ENCODE measurements around the gene CD52.
"Not testable (repeated sequence)": the region's sequence is repeated elsewhere in the genome, so short reads cannot be mapped to it uniquely, and the experiment has no call there.

CD52 gene

DNA sequence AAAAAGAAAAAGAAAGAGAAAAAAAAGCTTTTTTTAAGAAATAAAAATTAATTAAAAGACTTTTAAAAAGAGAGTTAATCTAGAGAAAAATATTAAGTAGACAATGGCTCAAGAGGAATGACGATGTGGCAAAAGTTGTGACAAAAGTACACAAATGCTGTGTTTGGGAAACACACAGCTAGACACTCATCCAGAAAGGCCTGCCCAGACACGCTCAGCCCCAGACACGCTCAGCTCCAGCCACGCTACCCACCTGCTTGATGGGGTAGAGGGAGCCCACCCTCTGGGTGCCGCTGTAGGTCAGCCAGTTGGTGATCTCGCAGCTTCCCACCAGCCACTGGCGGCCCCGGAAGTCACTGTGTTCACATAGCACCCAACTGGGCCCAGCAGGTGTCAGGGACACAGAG is 10.2 kb downstream of the CD52 start:
- DNase-seq (ENCODE audit: extremely low read depth in 1 of 2, low read depth in 1 of 2): no peak

GRCh38 chr1:26328597-26328996 is 10.8 kb downstream of the CD52 start:
- no peak for DNase-seq (ENCODE audit: extremely low read depth in 1 of 2, low read depth in 1 of 2)

GRCh38 chr1:26329380-26329779 is 11.6 kb downstream of the CD52 start:
- DNase-seq (ENCODE audit: extremely low read depth in 1 of 2, low read depth in 1 of 2): not testable (repeated sequence)

DNA sequence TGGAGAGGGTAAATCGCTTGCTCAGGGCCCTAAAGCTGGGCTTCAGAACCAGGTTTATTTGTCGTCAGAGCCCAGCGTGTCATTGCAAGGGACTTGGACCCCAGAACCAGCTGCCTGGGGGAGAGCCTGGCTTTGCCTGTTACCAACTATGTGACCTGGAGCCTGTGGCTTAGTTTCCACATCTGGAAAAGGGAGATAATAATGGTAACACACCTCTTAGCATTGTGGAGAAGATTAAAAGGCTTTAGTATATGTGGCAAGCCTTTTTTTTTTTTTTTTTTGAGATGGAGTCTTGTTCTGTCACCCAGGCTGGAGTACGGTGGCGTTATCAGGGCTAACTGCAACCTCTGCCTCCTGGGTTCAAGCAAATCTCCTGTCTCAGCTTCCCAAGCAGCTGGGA is 12.5 kb downstream of the CD52 start:
- DNase-seq (ENCODE audit: extremely low read depth in 1 of 2, low read depth in 1 of 2): no peak

GRCh38 chr1:26333312-26333711 is 15.6 kb downstream of the CD52 start:
- DNase-seq (ENCODE audit: extremely low read depth in 1 of 2, low read depth in 1 of 2): not testable (repeated sequence)

DNA sequence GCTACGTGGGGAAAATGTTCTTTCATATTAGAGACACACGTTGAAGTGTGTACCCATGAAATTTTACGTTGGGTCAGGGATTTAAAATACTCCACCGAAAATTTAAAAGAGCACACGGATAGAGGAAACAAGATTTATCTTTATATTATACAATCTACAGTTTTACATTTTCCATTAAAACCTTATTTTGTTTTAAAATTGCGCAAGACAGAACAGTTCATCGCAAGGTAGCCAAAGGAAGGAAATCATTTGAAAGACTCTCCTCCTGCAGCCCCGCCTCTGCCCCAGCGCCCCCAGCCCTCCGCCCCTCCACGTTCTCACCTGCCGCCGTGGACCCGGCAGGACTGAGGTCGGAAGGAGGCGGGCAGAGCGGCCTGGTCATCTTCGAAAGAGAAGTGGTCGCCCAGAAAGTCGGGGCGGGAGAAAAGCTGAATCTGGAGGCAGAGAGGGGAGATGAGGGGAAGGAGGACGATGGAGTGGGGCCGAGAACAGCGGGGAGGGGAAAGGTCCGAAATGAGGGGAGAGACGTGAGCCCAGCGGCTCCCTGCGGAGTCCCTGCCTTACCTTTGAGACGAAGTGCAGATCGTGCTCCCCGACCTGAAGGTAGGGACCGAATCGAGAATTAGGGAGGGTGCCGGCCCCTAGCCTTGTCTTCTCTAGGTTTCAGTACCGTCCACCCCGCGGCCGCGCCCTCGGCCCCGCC is 18.2 kb downstream of the CD52 start:
- no peak for DNase-seq (ENCODE audit: extremely low read depth in 1 of 2, low read depth in 1 of 2)

- DNase-seq (ENCODE audit: extremely low read depth in 1 of 2, low read depth in 1 of 2): peak; percentile 62 to 80
These were observed 18.9 kb downstream of the CD52 start for GRCh38 chr1:26336477-26337205.

GRCh38 chr1:26337206-26337535 is 19.4 kb downstream of the CD52 start:
- no peak for DNase-seq (ENCODE audit: extremely low read depth in 1 of 2, low read depth in 1 of 2)

DNA sequence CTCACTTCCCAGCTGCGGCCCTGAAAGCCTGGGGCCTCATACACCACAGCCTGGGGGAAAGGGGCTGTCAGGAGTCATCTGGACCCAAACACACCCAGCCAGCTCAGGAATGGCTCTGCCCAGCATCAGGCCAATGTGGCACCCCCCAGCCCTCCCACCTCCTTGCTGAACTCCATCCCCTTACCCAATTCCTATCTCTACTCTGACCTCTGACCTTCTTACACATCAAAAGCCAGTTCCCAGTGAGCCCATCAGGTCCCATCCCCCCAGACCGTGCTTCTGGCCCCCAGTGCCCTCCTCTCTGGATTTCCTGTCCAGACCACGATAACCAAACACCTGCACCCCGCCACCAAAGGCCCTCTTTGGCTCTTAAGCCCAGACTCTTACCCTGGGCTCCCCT is 19.9 kb downstream of the CD52 start:
- DNase-seq (ENCODE audit: extremely low read depth in 1 of 2, low read depth in 1 of 2): no peak

- DNase-seq (ENCODE audit: extremely low read depth in 1 of 2, low read depth in 1 of 2): no peak
These were observed 20.9 kb downstream of the CD52 start for GRCh38 chr1:26338670-26339069.

DNA sequence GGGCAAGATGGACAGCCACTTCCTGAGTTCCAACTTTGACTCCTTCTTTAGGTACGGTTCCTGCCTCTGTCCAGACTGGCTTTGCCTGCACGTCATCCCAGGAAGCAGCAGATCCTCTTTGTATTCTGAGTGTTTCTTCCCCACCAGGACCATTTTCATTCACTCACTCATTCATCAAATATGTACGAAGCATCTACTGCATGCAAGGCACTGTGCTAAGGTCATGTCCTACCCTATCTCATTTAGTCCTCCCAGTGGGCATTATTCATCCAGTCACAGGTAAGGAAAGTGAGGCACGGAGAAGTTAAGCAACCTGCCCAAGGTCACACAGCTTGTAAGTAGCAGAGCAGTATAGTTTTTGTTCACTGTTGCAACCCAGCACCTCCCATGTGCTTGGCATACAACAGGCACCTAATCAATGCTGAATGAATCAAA is 22.3 kb downstream of the CD52 start:
- no peak for DNase-seq (ENCODE audit: extremely low read depth in 1 of 2, low read depth in 1 of 2)

GRCh38 chr1:26344147-26344920 is 26.6 kb downstream of the CD52 start:
- DNase-seq (ENCODE audit: extremely low read depth in 1 of 2, low read depth in 1 of 2): no peak

GRCh38 chr1:26345718-26346117 is 28.0 kb downstream of the CD52 start:
- no peak for DNase-seq (ENCODE audit: extremely low read depth in 1 of 2, low read depth in 1 of 2)

DNA sequence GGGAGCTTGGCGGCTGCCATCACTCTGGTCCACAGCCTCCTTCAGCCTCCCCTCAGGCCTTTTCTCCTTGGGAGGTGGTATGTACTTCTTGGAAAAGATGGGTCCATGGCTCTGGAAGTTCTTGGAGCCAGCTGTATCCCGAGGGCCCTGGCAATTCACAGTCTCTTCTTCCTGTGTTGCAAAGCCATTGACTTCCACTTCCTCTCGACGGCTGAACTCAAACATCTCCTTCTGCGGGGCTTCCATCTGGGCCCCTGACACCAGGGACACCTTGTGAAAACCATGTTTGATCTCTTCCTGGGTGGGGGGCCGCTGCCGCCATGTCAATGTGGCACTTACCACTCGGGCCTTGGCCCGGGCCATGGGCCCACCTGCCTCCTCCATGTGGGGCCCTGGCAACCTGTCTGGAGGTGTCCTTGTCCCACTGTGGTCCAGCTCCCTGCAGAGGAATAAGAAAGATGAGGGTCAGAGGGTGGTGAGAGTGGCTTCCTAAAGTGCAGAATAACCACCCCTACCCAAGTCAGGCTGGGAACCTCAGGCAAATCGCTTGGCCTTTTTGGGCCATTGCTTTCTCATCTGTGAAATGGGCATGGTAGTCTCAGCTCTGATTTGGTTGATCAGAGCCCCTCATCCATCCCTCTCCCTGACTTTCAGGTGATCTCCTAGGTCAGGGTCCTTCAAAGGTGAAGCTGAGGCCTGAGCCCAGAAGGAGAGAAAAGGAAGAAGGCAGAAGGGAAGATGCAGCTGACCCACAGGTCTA is 28.7 kb downstream of the CD52 start:
- no peak for DNase-seq (ENCODE audit: extremely low read depth in 1 of 2, low read depth in 1 of 2)

GRCh38 chr1:26349188-26349876 is 31.6 kb downstream of the CD52 start:
- DNase-seq (ENCODE audit: extremely low read depth in 1 of 2, low read depth in 1 of 2): no peak

DNA sequence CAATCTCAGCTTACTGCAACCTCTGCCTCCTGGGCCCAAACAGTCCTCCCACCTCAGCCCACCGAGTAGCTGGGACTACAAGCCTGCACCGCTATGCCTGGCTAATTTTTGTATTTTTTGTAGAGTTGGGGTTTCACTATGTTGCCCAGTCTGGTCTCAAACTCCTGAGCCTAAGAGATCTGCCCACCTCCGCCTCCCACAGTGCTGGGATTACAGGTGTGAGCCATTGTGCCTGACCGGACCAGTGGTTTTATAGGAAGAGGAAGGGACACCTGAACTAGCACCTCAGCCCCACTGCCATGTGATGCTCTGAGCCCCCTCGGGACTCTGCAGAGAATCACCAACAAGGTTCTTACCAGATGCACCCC is 32.1 kb downstream of the CD52 start:
- no peak for DNase-seq (ENCODE audit: extremely low read depth in 1 of 2, low read depth in 1 of 2)

- no peak for DNase-seq (ENCODE audit: extremely low read depth in 1 of 2, low read depth in 1 of 2)
These were observed 32.6 kb downstream of the CD52 start for GRCh38 chr1:26350343-26350700.

GRCh38 chr1:26350701-26351589 is 33.2 kb downstream of the CD52 start:
- no peak for DNase-seq (ENCODE audit: extremely low read depth in 1 of 2, low read depth in 1 of 2)

GRCh38 chr1:26351590-26352337 is 34.0 kb downstream of the CD52 start:
- DNase-seq (ENCODE audit: extremely low read depth in 1 of 2, low read depth in 1 of 2): no peak
